ENCODE data around the gene LDLRAP1. TPM values are rescaled to one million over a fixed set of nuclear protein-coding genes. Genes with fewer than 3 reads are reported as not detected.

The LDLRAP1 gene
- total RNA-seq, 1 experiment from 2014 or later = 26.0 TPM

GRCh38 chr1:25543005-25543424 is 391 bp upstream of the LDLRAP1 start:
- H3K9ac ChIP-seq (ENCODE audit: low read length) = 0 out of 2 replicates have a peak overlapping the region, but pooled peaks have one; percentile 79
- no peak for DNase-seq (ENCODE audit: low read depth, low spot score)
- H3K9me2 ChIP-seq (ENCODE audit: insufficient read depth) = no peaks in the 10 kb centered on the region
- no peaks in the 10 kb centered on the region for H3K27me3 ChIP-seq (ENCODE audit: insufficient read depth, low read length)
- peak overlapping the region; percentile 31 to 86 for H3K4me3 ChIP-seq (replicated peaks in 1 of 2; ENCODE audit: low read depth in 1 of 2, low read length in 2 of 2)
- ChIA-PET RAD21 (ENCODE audit: low non-redundant PET in 1 of 2, low total read pairs in 2 of 2, uncharacterized antibody in 2 of 2, unreplicated experiment in 2 of 2) (no interaction called here), CTCF (no interaction called here), POLR2A (interaction anchor here (0.6 kb wide), 1 partner anchor 24 kb away, joined by 3 read pairs; no protein-coding TSS in a partner anchor)
- no peaks in the 10 kb centered on the region for H3K36me3 ChIP-seq (ENCODE audit: control insufficient read depth in 1 of 2, insufficient read depth in 2 of 2, low read length in 2 of 2)
- intact Hi-C loops (cut with micrococcal nuclease) = loop anchor here (10.0 kb wide), 1 partner anchor 452 kb away; the partner anchor contains the start of gene PAFAH2
- H3K9me3 ChIP-seq (ENCODE audit: control insufficient read depth in 1 of 2, insufficient read depth in 1 of 2, low read depth in 1 of 2, low read length in 2 of 2) = no peaks in the 10 kb centered on the region
- H2AFZ ChIP-seq (ENCODE audit: low read depth, low read length, poor library complexity, severe bottlenecking) = peak overlapping the region; percentile 84
- H4K20me1 ChIP-seq (ENCODE audit: insufficient read depth) = no peaks in the 10 kb centered on the region; the same call in 1 of the 2 replicates
- no peak; the same call in 1 of the 2 replicates for ATAC-seq
- TF ChIP-seq CBX3 (IDR thresholded peaks at IDR 0.05; ENCODE audit: low read depth) (peak; percentile 81; the same call in 1 of the 2 replicates), ATF3 (IDR thresholded peaks at IDR 0.05) (no peak)
- peaks cover 28% of the 10 kb centered on the region for H3K79me2 ChIP-seq (ENCODE audit: insufficient read depth, low read length)
- BruUV-seq (replicated peaks) = no TSS peak
- H3K4me2 ChIP-seq (ENCODE audit: low read length) = peak overlapping the region; percentile 98
- peaks cover 19 to 38% of the 10 kb centered on the region in 2 experiments for H3K4me1 ChIP-seq (ENCODE audit: control insufficient read depth in 1 of 2, insufficient read depth in 2 of 2, low read length in 2 of 2)
- no peak overlapping the region; the same call in 1 of the 2 replicates for H3K27ac ChIP-seq (ENCODE audit: low read depth, low read length)

GRCh38 chr1:25544243-25544764 is 898 bp downstream of the LDLRAP1 start:
- intact Hi-C loops (cut with micrococcal nuclease) = loop anchor here (10.0 kb wide), 1 partner anchor 450 kb away; the partner anchor contains the start of gene PAFAH2
- POLR2A ChIA-PET = no interaction called here
- RAD21 ChIA-PET (ENCODE audit: low non-redundant PET in 1 of 2, low total read pairs in 2 of 2, uncharacterized antibody in 2 of 2, unreplicated experiment in 2 of 2) = no interaction called here
- CTCF ChIA-PET = no interaction called here
- DNase-seq (ENCODE audit: low read depth, low spot score) = no peak
- Histone ChIP-seq H3K9ac (ENCODE audit: low read length) (peak overlapping the region; percentile 79), H3K9me2 (ENCODE audit: insufficient read depth) (no peaks in the 10 kb centered on the region), H3K9me3 (ENCODE audit: control insufficient read depth in 1 of 2, insufficient read depth in 1 of 2, low read depth in 1 of 2, low read length in 2 of 2) (no peaks in the 10 kb centered on the region), H4K20me1 (ENCODE audit: insufficient read depth) (no peaks in the 10 kb centered on the region; the same call in 1 of the 2 replicates), H3K27me3 (ENCODE audit: insufficient read depth, low read length) (no peaks in the 10 kb centered on the region), H3K79me2 (ENCODE audit: insufficient read depth, low read length) (peaks cover 30% of the 10 kb centered on the region), H3K27ac (ENCODE audit: low read depth, low read length) (peak overlapping the region; percentile 83), H3K4me1 (ENCODE audit: control insufficient read depth in 1 of 2, insufficient read depth in 2 of 2, low read length in 2 of 2) (peaks cover 27 to 42% of the 10 kb centered on the region in 2 experiments), H3K4me3 (replicated peaks in 1 of 2; ENCODE audit: low read depth in 1 of 2, low read length in 2 of 2) (peak overlapping the region; percentile 61 to 86), H3K4me2 (ENCODE audit: low read length) (peak overlapping the region; percentile 98), H3K36me3 (ENCODE audit: control insufficient read depth in 1 of 2, insufficient read depth in 2 of 2, low read length in 2 of 2) (no peaks in the 10 kb centered on the region), H2AFZ (ENCODE audit: low read depth, low read length, poor library complexity, severe bottlenecking) (no peak overlapping the region)
- ATAC-seq = peak; percentile 4
- no TSS peak for BruUV-seq (replicated peaks)
- TF ChIP-seq FOSL1 (IDR thresholded peaks at IDR 0.05; ENCODE audit: low read depth) (no peak), JUND (IDR thresholded peaks at IDR 0.05) (no peak), POLR2AphosphoS5 (IDR thresholded peaks at IDR 0.05; ENCODE audit: low read depth, low read length) (no peak)

Measured in HCT116 (cell line).